ENCODE results near the gene NGB.

NGB gene

GRCh38 chr14:77306851-77307496, 36.0 kb upstream of the NGB start:
- DNase-seq (ENCODE audit: low read depth), result no peak
- H3K4me3 ChIP-seq (replicated peaks; ENCODE audit: low read depth, low read length), result no peak overlapping the region
- TF ChIP-seq CTCF (IDR thresholded peaks at IDR 0.05; ENCODE audit: low read length, missing control alignments), result no peak

GRCh38 chr14:77306416-77306815, 35.4 kb upstream of the NGB start:
- no peak overlapping the region for H3K4me3 ChIP-seq (replicated peaks; ENCODE audit: low read depth, low read length)
- DNase-seq (ENCODE audit: low read depth), result no peak
- no peak for TF ChIP-seq CTCF (IDR thresholded peaks at IDR 0.05; ENCODE audit: low read length, missing control alignments)

- DNase-seq (ENCODE audit: low read depth), result no peak
- TF ChIP-seq CTCF (IDR thresholded peaks at IDR 0.05; ENCODE audit: low read length, missing control alignments), result no peak
- H3K4me3 ChIP-seq (replicated peaks; ENCODE audit: low read depth, low read length), result no peak overlapping the region
These were observed 34.7 kb upstream of the NGB start for GRCh38 chr14:77305696-77306095.

GRCh38 chr14:77303417-77304156, 32.6 kb upstream of the NGB start:
- no peak overlapping the region for H3K4me3 ChIP-seq (replicated peaks; ENCODE audit: low read depth, low read length)
- TF ChIP-seq CTCF (IDR thresholded peaks at IDR 0.05; ENCODE audit: low read length, missing control alignments), result no peak
- peak; percentile 94 for DNase-seq (ENCODE audit: low read depth)

- peak; percentile 36 for DNase-seq (ENCODE audit: low read depth)
- H3K4me3 ChIP-seq (replicated peaks; ENCODE audit: low read depth, low read length), result no peak overlapping the region
- TF ChIP-seq CTCF (IDR thresholded peaks at IDR 0.05; ENCODE audit: low read length, missing control alignments), result no peak
These were observed 31.9 kb upstream of the NGB start for GRCh38 chr14:77302926-77303325.

GRCh38 chr14:77301103-77301502, 30.1 kb upstream of the NGB start:
- TF ChIP-seq CTCF (IDR thresholded peaks at IDR 0.05; ENCODE audit: low read length, missing control alignments), result peak; percentile 97
- peak; percentile 90 for DNase-seq (ENCODE audit: low read depth)
- no peak overlapping the region for H3K4me3 ChIP-seq (replicated peaks; ENCODE audit: low read depth, low read length)

All from fibroblast of pulmonary artery (primary cell).